HG02642 (cell line): ENCODE results near the gene EIF3K.
A peak's percentile ranks its signal among the peaks of the same experiment; 100 is the strongest.

Source experiments
- ATAC-seq: cut with Tn5 transposase; IDR thresholded peaks from one replicate; pipeline ENCODE4 v1.9.1; 2021; ENCODE audit warnings: mild to moderate bottlenecking; ENCODE audit not compliant: unreplicated experiment, poor library complexity

Gene EIF3K

DNA sequence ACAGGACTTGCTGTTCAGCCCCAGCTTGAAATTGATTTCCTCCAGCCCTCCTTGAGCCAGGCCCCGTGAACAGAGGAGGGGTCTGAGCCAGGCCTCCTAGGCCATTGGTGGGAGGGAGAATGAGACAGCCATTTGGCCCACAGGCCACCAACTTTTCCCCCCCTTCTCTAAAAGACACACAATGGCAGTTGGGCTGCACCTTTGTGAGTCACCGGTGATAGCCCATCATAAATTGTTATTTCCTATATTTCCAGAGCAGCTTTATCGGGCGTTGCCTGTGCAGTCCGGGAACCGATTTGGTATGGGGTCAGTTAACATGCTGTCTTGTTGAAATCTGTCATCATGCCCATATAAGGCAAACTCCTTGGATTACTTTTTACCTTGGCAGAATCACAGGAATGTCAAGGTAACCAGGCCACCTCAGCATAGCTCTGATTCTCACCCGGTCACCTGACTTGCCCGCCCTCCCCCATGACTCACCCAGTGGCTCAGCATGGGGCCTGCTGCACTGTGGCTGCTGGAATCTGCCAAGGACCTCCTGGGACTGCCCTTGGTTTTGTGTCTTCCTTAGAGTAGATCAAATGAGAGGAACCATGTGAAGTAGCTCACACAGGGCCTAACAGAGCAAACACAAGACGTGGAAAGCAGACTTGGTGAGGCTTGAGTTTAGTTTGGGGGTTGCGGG is 64.5 kb downstream of the EIF3K start:
- ATAC-seq = peak; percentile 37

DNA sequence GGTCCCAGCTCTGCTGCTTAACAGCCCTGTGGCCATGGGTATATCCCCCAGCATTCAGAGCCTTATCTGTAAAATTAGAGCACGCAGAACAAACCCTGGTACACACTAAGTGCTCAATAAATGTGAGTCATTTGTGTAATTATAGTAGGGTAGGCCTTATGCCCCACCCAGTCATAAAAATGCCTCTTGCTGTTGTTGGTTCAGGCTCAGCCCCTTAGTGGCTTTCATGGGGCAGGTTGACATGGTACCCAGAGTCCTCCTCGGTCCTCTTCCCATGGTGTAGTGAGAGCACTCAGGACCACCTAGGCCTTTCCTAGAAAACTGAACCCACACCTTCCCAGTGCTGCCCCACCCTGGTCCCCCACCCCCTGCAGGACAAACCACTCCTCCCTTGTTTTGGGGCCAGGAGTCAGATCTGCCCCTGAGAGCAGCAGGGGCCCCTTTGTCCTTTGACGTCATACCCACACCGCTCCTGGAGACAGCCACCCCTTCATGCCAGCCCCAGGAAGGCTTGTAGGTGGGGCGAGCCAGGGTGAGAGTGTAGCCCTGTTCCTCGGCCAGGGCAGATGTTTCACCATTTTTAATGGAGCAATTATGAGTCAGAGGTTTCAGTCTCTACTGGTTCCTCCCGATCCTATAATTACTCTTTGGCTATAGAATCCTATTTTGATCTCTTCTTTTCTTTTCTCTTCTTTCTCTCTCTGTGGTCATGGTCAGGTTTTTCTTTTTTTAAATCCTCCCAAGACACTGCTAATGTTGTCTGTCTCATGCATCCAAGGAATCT is 65.3 kb downstream of the EIF3K start:
- no peak for ATAC-seq

DNA sequence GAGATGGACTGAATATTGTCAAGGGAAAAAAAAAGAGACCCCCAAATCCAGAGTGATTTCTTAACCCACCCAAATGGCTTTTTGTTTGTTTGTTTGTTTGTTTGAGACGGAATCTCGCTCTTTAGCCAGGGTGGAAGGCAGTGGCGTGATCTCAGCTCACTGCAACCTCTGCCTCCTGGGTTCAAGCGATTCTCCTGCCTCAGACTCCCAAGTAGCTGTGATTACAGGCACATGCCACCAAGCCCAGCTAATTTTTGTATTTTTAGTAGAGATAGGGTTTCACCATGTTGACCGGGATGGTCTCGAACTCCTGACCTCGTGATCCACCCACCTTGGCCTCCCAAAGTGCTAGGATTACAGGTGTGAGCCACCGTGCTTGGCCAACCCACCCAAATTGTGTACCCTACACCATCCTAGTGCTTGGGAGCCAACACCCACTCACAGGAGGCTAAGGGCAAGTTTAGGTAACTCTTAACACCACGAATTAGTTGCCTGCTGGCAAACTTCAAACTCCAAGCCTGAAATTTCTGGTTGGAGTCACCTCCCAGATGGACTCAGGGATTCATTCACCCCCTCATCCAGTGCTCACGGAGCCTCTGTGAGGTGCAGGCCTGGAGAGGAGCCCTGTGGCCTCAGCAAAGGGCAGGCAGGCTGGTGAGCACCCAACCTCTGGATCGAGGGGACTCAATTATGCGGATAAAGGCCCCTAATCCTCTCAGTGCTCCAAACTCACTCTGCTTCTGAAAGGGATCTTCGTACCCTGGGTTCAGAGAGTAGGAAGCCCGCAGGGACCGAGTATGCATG is 66.1 kb downstream of the EIF3K start:
- ATAC-seq = no peak

DNA sequence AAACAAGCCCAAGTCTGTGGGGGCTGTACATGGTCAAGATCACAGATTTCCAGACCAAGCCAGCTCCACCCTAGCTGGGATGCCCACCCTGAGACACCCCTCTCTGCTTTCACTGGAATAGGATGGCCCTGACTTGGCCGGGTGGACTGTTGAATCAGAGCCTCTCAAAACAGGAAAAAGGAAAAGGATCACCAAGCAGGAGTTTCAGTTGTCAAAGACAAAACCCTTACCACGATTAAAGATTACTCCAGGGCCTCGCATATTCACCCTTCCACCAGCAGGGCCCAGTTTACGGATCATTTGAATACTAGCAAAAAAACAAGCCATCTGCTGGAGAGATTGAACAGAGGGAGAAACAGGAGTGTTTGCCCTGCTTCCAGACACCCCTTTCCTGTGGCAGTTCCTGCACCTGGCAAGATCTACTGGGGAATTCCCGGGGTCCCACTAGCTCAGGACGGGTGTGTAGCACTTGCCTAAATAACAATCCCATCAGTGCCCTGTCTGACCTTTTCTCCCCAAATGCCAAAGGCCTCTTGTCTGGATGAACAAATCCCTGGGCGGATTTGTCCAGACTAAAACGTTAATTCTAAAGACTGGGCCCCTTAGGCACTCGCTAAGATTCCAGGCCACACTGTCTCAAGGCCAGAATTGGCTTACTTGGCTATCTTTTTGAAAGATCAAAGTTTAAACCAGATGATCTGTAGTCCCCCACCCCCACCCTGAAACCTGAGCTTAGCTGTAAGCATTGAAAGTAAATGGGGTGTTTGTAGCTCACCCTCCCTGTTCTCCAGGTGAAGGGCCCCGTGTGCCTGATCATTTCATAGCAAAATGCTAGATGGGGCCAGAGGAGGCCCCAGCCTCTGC is 66.9 kb downstream of the EIF3K start:
- ATAC-seq = no peak

DNA sequence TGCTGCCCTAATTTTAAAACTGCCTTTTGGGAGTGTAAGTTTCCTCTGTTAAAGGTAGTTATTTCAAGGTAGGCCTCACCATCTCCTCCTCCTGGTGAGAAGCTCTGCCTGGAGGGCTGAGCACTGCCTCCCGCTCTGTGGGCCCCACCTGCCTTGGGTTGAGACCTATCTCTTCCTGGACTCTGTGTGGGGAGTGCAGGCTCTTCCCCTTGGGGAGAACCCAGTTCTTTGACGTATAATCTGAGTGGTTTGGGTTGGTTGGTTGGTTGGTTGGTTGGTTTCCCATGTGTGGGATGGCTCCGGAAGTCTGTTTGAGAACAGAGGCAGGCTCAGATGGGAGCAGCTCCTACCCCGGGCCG is 67.5 kb downstream of the EIF3K start:
- no peak for ATAC-seq
